Measurements from ENCODE around the gene ZDHHC18. TPM values are rescaled to one million over a fixed set of nuclear protein-coding genes. Genes with fewer than 3 reads are reported as not detected.

Gene ZDHHC18
- total RNA-seq = 10 to 100 TPM; 11.8 to 14.4 (median 13.5) TPM
- 12.3 TPM for polyA plus RNA-seq
- long read RNA-seq, donor 1, full-length matches to known transcripts = 8 of 29 reads
- long read RNA-seq, donor 1, partial matches to known transcripts = 6 of 29 reads
- long read RNA-seq, donor 1, other reads (novel, unspliced or antisense) = 15 of 29 reads
- long read RNA-seq, donor 2, full-length matches to known transcripts = 3 of 12 reads
- long read RNA-seq, donor 2, partial matches to known transcripts = 1 of 12 reads
- long read RNA-seq, donor 2, other reads (novel, unspliced or antisense) = 8 of 12 reads
- long read RNA-seq, donor 3, full-length matches to known transcripts = 5 of 20 reads
- long read RNA-seq, donor 3, partial matches to known transcripts = 12 of 20 reads
- long read RNA-seq, donor 3, other reads (novel, unspliced or antisense) = 3 of 20 reads
- long read RNA-seq, donor 4, full-length matches to known transcripts = 1 of 10 reads
- long read RNA-seq, donor 4, partial matches to known transcripts = 3 of 10 reads
- long read RNA-seq, donor 4, other reads (novel, unspliced or antisense) = 6 of 10 reads

- H3K4me3 ChIP-seq (ENCODE audit: low read length) = peak within 1 kb of the TSS; percentile 99
- no peaks in the 10 kb centered on the region for H3K27me3 ChIP-seq (ENCODE audit: control insufficient read depth, insufficient read depth)
- H3K4me1 ChIP-seq (ENCODE audit: control insufficient read depth, insufficient read depth, low read length) = peaks cover 5% of the 10 kb centered on the region
- intact Hi-C loops (cut with DNase I) = no loop called here
- peak within 1 kb of the TSS; percentile 87 for H3K27ac ChIP-seq (ENCODE audit: low read length)
- no peaks in the 10 kb centered on the region for H3K9me3 ChIP-seq (ENCODE audit: control insufficient read depth, low read length)
- DNase-seq = peak; percentile 70 to 91 (median 90)
- WGBS = under 1% methylated on average over 107 of the region's 107 CpGs
- ATAC-seq = peak; percentile 79 to 85
Measured at GRCh38 chr1:26826261-26827105, at the start of gene ZDHHC18. ZDHHC18 (plus strand) TSS chr1:26826688; CDS start chr1:26826805, 117 bp downstream.

- ATAC-seq = no peak
- no peak overlapping the region for H3K27ac ChIP-seq (ENCODE audit: low read length)
Measured at GRCh38 chr1:26779098-26779668, 47.3 kb upstream of the ZDHHC18 start.

GRCh38 chr1:26780344-26780957, 46.0 kb upstream of the ZDHHC18 start:
- Histone ChIP-seq H3K4me1 (ENCODE audit: control insufficient read depth, insufficient read depth, low read length) (peaks cover 7% of the 10 kb centered on the region), H3K27me3 (ENCODE audit: control insufficient read depth, insufficient read depth) (no peaks in the 10 kb centered on the region), H3K4me3 (ENCODE audit: low read length) (no peak overlapping the region), H3K9me3 (ENCODE audit: control insufficient read depth, low read length) (no peaks in the 10 kb centered on the region), H3K27ac (ENCODE audit: low read length) (no peak overlapping the region)
- intact Hi-C loops (cut with DNase I) = loop anchor here in 2 of 4 donors (10.0 kb wide), 2 partner anchors 76 to 276 kb away; no protein-coding TSS in a partner anchor
- WGBS = 87% methylated on average over 21 of the region's 21 CpGs
- ATAC-seq = no peak
- no peak for DNase-seq

More at GRCh38 chr1:26779098-26779668, 47.3 kb upstream of the ZDHHC18 start:
- Histone ChIP-seq H3K9me3 (ENCODE audit: control insufficient read depth, low read length) (no peaks in the 10 kb centered on the region), H3K4me3 (ENCODE audit: low read length) (no peak overlapping the region), H3K27me3 (ENCODE audit: control insufficient read depth, insufficient read depth) (no peaks in the 10 kb centered on the region), H3K4me1 (ENCODE audit: control insufficient read depth, insufficient read depth, low read length) (peaks cover 1% of the 10 kb centered on the region)
- intact Hi-C loops (cut with DNase I) = no loop called here
- DNase-seq = no peak
- 71% methylated on average over 11 of the region's 11 CpGs for WGBS

- no peak for DNase-seq
- 65% methylated on average over 11 of the region's 11 CpGs for WGBS
- Histone ChIP-seq H3K4me1 (ENCODE audit: control insufficient read depth, insufficient read depth, low read length) (peaks cover 10% of the 10 kb centered on the region), H3K9me3 (ENCODE audit: control insufficient read depth, low read length) (no peaks in the 10 kb centered on the region), H3K27me3 (ENCODE audit: control insufficient read depth, insufficient read depth) (no peaks in the 10 kb centered on the region), H3K27ac (ENCODE audit: low read length) (no peak overlapping the region), H3K4me3 (ENCODE audit: low read length) (no peak overlapping the region)
- intact Hi-C loops (cut with DNase I) = loop anchor here in 2 of 4 donors (10.0 kb wide), 2 partner anchors 77 to 277 kb away; no protein-coding TSS in a partner anchor
- no peak for ATAC-seq
Measured at GRCh38 chr1:26781206-26781825, 45.2 kb upstream of the ZDHHC18 start.

GRCh38 chr1:26782521-26783212, 43.8 kb upstream of the ZDHHC18 start:
- Histone ChIP-seq H3K27me3 (ENCODE audit: control insufficient read depth, insufficient read depth) (no peaks in the 10 kb centered on the region), H3K4me1 (ENCODE audit: control insufficient read depth, insufficient read depth, low read length) (peaks cover 16% of the 10 kb centered on the region), H3K27ac (ENCODE audit: low read length) (peak overlapping the region; percentile 6), H3K9me3 (ENCODE audit: control insufficient read depth, low read length) (no peaks in the 10 kb centered on the region), H3K4me3 (ENCODE audit: low read length) (no peak overlapping the region)
- intact Hi-C loops (cut with DNase I) = loop anchor here in 2 of 4 donors (10.0 kb wide), 2 partner anchors 78 to 278 kb away; no protein-coding TSS in a partner anchor
- 56% methylated on average over 3 of the region's 3 CpGs for WGBS
- no peak for DNase-seq
- no peak for ATAC-seq

GRCh38 chr1:26783646-26784022, 42.9 kb upstream of the ZDHHC18 start:
- peak overlapping the region; percentile 80 for H3K27ac ChIP-seq (ENCODE audit: low read length)
- H3K4me1 ChIP-seq (ENCODE audit: control insufficient read depth, insufficient read depth, low read length) = peaks cover 16% of the 10 kb centered on the region
- ATAC-seq (no peak), DNase-seq (no peak)
- no peaks in the 10 kb centered on the region for H3K9me3 ChIP-seq (ENCODE audit: control insufficient read depth, low read length)
- 68% methylated on average over 5 of the region's 5 CpGs for WGBS
- no peak overlapping the region for H3K4me3 ChIP-seq (ENCODE audit: low read length)
- H3K27me3 ChIP-seq (ENCODE audit: control insufficient read depth, insufficient read depth) = no peaks in the 10 kb centered on the region
- intact Hi-C loops (cut with DNase I) = loop anchor here in 2 of 4 donors (10.0 kb wide), 2 partner anchors 79 to 279 kb away; no protein-coding TSS in a partner anchor

GRCh38 chr1:26784023-26784871, 42.2 kb upstream of the ZDHHC18 start:
- Histone ChIP-seq H3K27ac (ENCODE audit: low read length) (peak overlapping the region; percentile 94), H3K27me3 (ENCODE audit: control insufficient read depth, insufficient read depth) (no peaks in the 10 kb centered on the region), H3K4me1 (ENCODE audit: control insufficient read depth, insufficient read depth, low read length) (peaks cover 16% of the 10 kb centered on the region), H3K9me3 (ENCODE audit: control insufficient read depth, low read length) (no peaks in the 10 kb centered on the region), H3K4me3 (ENCODE audit: low read length) (no peak overlapping the region)
- ATAC-seq = peak; percentile 40 to 50
- WGBS = 81% methylated on average over 2 of the region's 2 CpGs
- DNase-seq = peak; percentile 73 to 82 (median 82)
- intact Hi-C loops (cut with DNase I) = loop anchor here in 2 of 4 donors (10.0 kb wide), 2 partner anchors 79 to 279 kb away; no protein-coding TSS in a partner anchor

GRCh38 chr1:26784886-26785285, 41.6 kb upstream of the ZDHHC18 start:
- ATAC-seq = no peak
- WGBS = 92% methylated on average over 1 of the region's 1 CpG
- H3K27ac ChIP-seq (ENCODE audit: low read length) = peak overlapping the region; percentile 94
- DNase-seq = no peak
- H3K4me3 ChIP-seq (ENCODE audit: low read length) = no peak overlapping the region
- H3K9me3 ChIP-seq (ENCODE audit: control insufficient read depth, low read length) = no peaks in the 10 kb centered on the region
- H3K4me1 ChIP-seq (ENCODE audit: control insufficient read depth, insufficient read depth, low read length) = peaks cover 16% of the 10 kb centered on the region
- H3K27me3 ChIP-seq (ENCODE audit: control insufficient read depth, insufficient read depth) = no peaks in the 10 kb centered on the region
- intact Hi-C loops (cut with DNase I) = loop anchor here in 2 of 4 donors (10.0 kb wide), 2 partner anchors 80 to 280 kb away; no protein-coding TSS in a partner anchor

Data from right cardiac atrium (tissue), 5 donors.